H9 (cell line): ENCODE data around the gene LRIG3. TPM values are rescaled to one million over a fixed set of nuclear protein-coding genes. Genes with fewer than 3 reads are reported as not detected.

ENCODE experiments used
- DNase-seq: peaks from one replicate; pipeline ENCODE4 v3.0.0-alpha.2; 2017
- H2AFZ ChIP-seq: one replicate; pipeline ENCODE4 v1.6.1; 2013; ENCODE audit warnings: mild to moderate bottlenecking, low read length, control low read depth, moderate library complexity
- H2AK5ac ChIP-seq: 2 replicates; pipeline ENCODE4 v1.6.1; 2013; ENCODE audit warnings: low read length, control low read depth, mixed read lengths; ENCODE audit not compliant: insufficient read length
- H2BK120ac ChIP-seq: one replicate; pipeline ENCODE4 v1.6.1; 2013; ENCODE audit warnings: low read depth, mild to moderate bottlenecking, low read length, control low read depth, inconsistent platforms; ENCODE audit not compliant: poor library complexity, severe bottlenecking
- H2BK12ac ChIP-seq: 2 replicates; pipeline ENCODE4 v1.6.1; 2013; ENCODE audit warnings: low read length, control low read depth, mixed read lengths, low read depth; ENCODE audit not compliant: insufficient read length
- H2BK15ac ChIP-seq: 2 replicates; pipeline ENCODE4 v1.6.1; 2013; ENCODE audit warnings: low read depth, low read length, control low read depth
- H2BK20ac ChIP-seq: one replicate; pipeline ENCODE4 v1.6.1; 2013; ENCODE audit warnings: low read depth, mild to moderate bottlenecking, low read length, control low read depth, inconsistent platforms; ENCODE audit not compliant: poor library complexity, severe bottlenecking
- H2BK5ac ChIP-seq: 2 replicates; pipeline ENCODE4 v1.6.1; 2013; ENCODE audit warnings: low read length, control low read depth, mixed read lengths; ENCODE audit not compliant: insufficient read length
- H3K14ac ChIP-seq: 2 replicates; pipeline ENCODE4 v1.6.1; 2013; ENCODE audit warnings: low read length, control low read depth; ENCODE audit not compliant: insufficient read depth
- H3K18ac ChIP-seq: 2 replicates; pipeline ENCODE4 v1.6.1; 2013; ENCODE audit warnings: low read depth, mild to moderate bottlenecking, mixed read lengths, low read length, control low read depth; ENCODE audit not compliant: insufficient read length
- H3K23ac ChIP-seq: 2 replicates; pipeline ENCODE4 v1.6.1; 2013; ENCODE audit warnings: low read length, control low read depth, mixed read lengths, low read depth; ENCODE audit not compliant: insufficient read length
- H3K23me2 ChIP-seq: 2 replicates; pipeline ENCODE4 v1.6.1; 2013; ENCODE audit warnings: low read depth, mild to moderate bottlenecking, mixed read lengths, low read length, control low read depth; ENCODE audit not compliant: insufficient read length, poor library complexity, severe bottlenecking
- H3K27ac ChIP-seq: 2 replicates; pipeline ENCODE4 v1.5.1; 2013; ENCODE audit warnings: low read length, control low read depth, mixed read lengths, low read depth; ENCODE audit not compliant: insufficient read length
- H3K27me3 ChIP-seq: 2 replicates; pipeline ENCODE4 v1.6.1; 2013; ENCODE audit warnings: low read length, control low read depth, inconsistent platforms; ENCODE audit not compliant: insufficient read depth
- H3K4ac ChIP-seq: 2 replicates; pipeline ENCODE4 v1.6.1; 2013; ENCODE audit warnings: low read depth, mild to moderate bottlenecking, control low read depth, inconsistent platforms, low read length, moderate library complexity
- H3K4me1 ChIP-seq: 2 replicates; pipeline ENCODE4 v1.6.1; 2013; ENCODE audit warnings: low read length, control low read depth, inconsistent platforms; ENCODE audit not compliant: insufficient read depth
- H3K4me2 ChIP-seq: 2 replicates; pipeline ENCODE4 v1.6.1; 2013; ENCODE audit warnings: low read length, control low read depth, mixed read lengths; ENCODE audit not compliant: insufficient read length, insufficient read depth
- H3K56ac ChIP-seq: 2 replicates; pipeline ENCODE4 v1.6.1; 2013; ENCODE audit warnings: low read depth, mild to moderate bottlenecking, mixed read lengths, low read length, control low read depth; ENCODE audit not compliant: insufficient read length
- H3K79me1 ChIP-seq: 2 replicates; pipeline ENCODE4 v1.6.1; 2013; ENCODE audit warnings: low read depth, mild to moderate bottlenecking, moderate library complexity, low read length, control low read depth, inconsistent platforms; ENCODE audit not compliant: insufficient read depth, poor library complexity, severe bottlenecking
- H3K79me2 ChIP-seq: 2 replicates; pipeline ENCODE4 v1.6.1; 2013; ENCODE audit warnings: low read length, control low read depth, inconsistent platforms; ENCODE audit not compliant: insufficient read depth
- H3K9ac ChIP-seq: 2 replicates; pipeline ENCODE4 v1.6.1; 2013; ENCODE audit warnings: low read length, control low read depth, mixed read lengths; ENCODE audit not compliant: insufficient read length; ENCODE audit errors: extremely low read depth
- H3K9me3 ChIP-seq: one replicate; pipeline ENCODE4 v1.6.1; 2013; ENCODE audit warnings: low read depth, low read length, inconsistent platforms; ENCODE audit not compliant: control insufficient read depth
- H3T11ph ChIP-seq: one replicate; pipeline ENCODE4 v1.6.1; 2013; ENCODE audit warnings: mild to moderate bottlenecking, low read length, control low read depth, inconsistent platforms
- H4K20me1 ChIP-seq: one replicate; pipeline ENCODE4 v1.6.1; 2013; ENCODE audit not compliant: control insufficient read depth, insufficient read length, insufficient read depth
- H4K5ac ChIP-seq: 2 replicates; pipeline ENCODE4 v1.6.1; 2013; ENCODE audit warnings: low read depth, mild to moderate bottlenecking, mixed read lengths, low read length, control low read depth; ENCODE audit not compliant: insufficient read length
- H4K8ac ChIP-seq: replicated peaks from 2 replicates; pipeline ENCODE4 v1.6.1; 2013; ENCODE audit warnings: low read length, control low read depth, mixed read lengths, low read depth; ENCODE audit not compliant: insufficient read length
- H4K91ac ChIP-seq: 2 replicates; pipeline ENCODE4 v1.6.1; 2013; ENCODE audit warnings: low read depth, mild to moderate bottlenecking, moderate library complexity, mixed read lengths, low read length, control low read depth; ENCODE audit not compliant: insufficient read length
- H3K27ac Mint-ChIP-seq, 3 experiments: 2 replicates in 2 of 3; 3 replicates in 1 of 3; pipeline ENCODE4 v1.8.0; 2020 to 2021; ENCODE audit warnings: mixed read lengths in 3 of 3, mild to moderate bottlenecking in 1 of 3, moderate library complexity in 1 of 3
- H3K27me3 Mint-ChIP-seq: 2 replicates; pipeline ENCODE4 v1.8.0; 2021; ENCODE audit warnings: low read depth, mild to moderate bottlenecking, moderate library complexity, mixed read lengths
- H3K36me3 Mint-ChIP-seq, 3 experiments: 2 replicates in 2 of 3; 3 replicates in 1 of 3; pipeline ENCODE4 v1.8.0; 2020 to 2021; ENCODE audit warnings: low read depth in 3 of 3, mixed read lengths in 3 of 3; ENCODE audit not compliant: insufficient read depth in 1 of 3
- H3K4me1 Mint-ChIP-seq, 2 experiments: 2 replicates each; pipeline ENCODE4 v1.8.0; 2020; ENCODE audit warnings: mixed read lengths in 2 of 2
- H3K4me3 Mint-ChIP-seq, 2 experiments: 2 replicates in 1 of 2; 3 replicates in 1 of 2; pipeline ENCODE4 v1.8.0; 2020 to 2021; ENCODE audit warnings: mild to moderate bottlenecking in 2 of 2, mixed read lengths in 2 of 2, moderate library complexity in 1 of 2
- H3K9me3 Mint-ChIP-seq, 2 experiments: 2 replicates in 1 of 2; 3 replicates in 1 of 2; pipeline ENCODE4 v1.8.0; 2020; ENCODE audit warnings: mild to moderate bottlenecking in 2 of 2, mixed read lengths in 2 of 2, moderate library complexity in 1 of 2
- CTCF ChIP-seq: fragments of 200-600 bp; sonication (generic); conservative IDR thresholded peaks from 3 replicates; pipeline ENCODE4 v1.8.0; 2021; ENCODE audit warnings: antibody characterized with exemption, mild to moderate bottlenecking
- whole genome bisulfite sequencing: extraction: QIAGEN DNeasy Blood & Tissue Kit; methylation state at CpG from one replicate; pipeline ENCODE4 v1.1.7; 2013; ENCODE audit warnings: missing lambda C conversion rate, low lambda C conversion rate, mixed read lengths; ENCODE audit not compliant: insufficient read length; ENCODE audit errors: extremely low coverage; 5-methylcytosine and 5-hydroxymethylcytosine counted together
- total RNA-seq: library from RNA; stranded (reverse); gene quantifications from 2 replicates; pipeline ENCODE4 v1.2.1, GENCODE V29; 2021

The LRIG3 gene
- total RNA-seq, 1 experiment from 2014 or later: 10.9 TPM

GRCh38 chr12:58877243-58877743 is 43.0 kb downstream of the LRIG3 start:
- no peaks in the 10 kb centered on the region; the same call in 1 of the 2 replicates for H3K27me3 ChIP-seq
- no peak overlapping the region for H3K4me2 ChIP-seq
- no peak overlapping the region for H3K23ac ChIP-seq
- H3K27ac ChIP-seq: no peak overlapping the region
- Mint-ChIP-seq H3K27me3 (no peaks in the 10 kb centered on the region; the same call in 1 of the 2 replicates), H3K9me3 (no peaks in the 10 kb centered on the region), H3K4me3 (no peak overlapping the region), H3K4me1 (no peaks in the 10 kb centered on the region; a peak in 2 of 4 replicates), H3K36me3 (peaks cover 29 to 77% (median 72%) of the 10 kb centered on the region in 3 experiments; a peak in 6 of 7 replicates), H3K27ac (no peak overlapping the region)
- no peak overlapping the region for H4K5ac ChIP-seq
- H3T11ph ChIP-seq: no peak overlapping the region
- H2BK120ac ChIP-seq: no peak overlapping the region
- H3K56ac ChIP-seq: no peak overlapping the region
- H2BK20ac ChIP-seq: no peak overlapping the region
- no peak overlapping the region for H4K8ac ChIP-seq
- H3K4ac ChIP-seq: no peak overlapping the region
- no peaks in the 10 kb centered on the region for H3K23me2 ChIP-seq
- H2AK5ac ChIP-seq: no peak overlapping the region
- H3K9me3 ChIP-seq: no peaks in the 10 kb centered on the region
- no peak overlapping the region for H2BK15ac ChIP-seq
- no peak overlapping the region for H2AFZ ChIP-seq
- H2BK5ac ChIP-seq: no peak overlapping the region
- no peak overlapping the region for H3K9ac ChIP-seq
- no peak overlapping the region for H3K18ac ChIP-seq
- H3K4me1 ChIP-seq: no peaks in the 10 kb centered on the region
- no peak for DNase-seq
- no peaks in the 10 kb centered on the region for H4K20me1 ChIP-seq
- no peaks in the 10 kb centered on the region for H3K79me2 ChIP-seq
- no peak overlapping the region for H3K14ac ChIP-seq
- no peak overlapping the region for H4K91ac ChIP-seq
- WGBS: no CpG with 5 or more reads among the region's 15 CpGs
- no peak for TF ChIP-seq CTCF
- no peaks in the 10 kb centered on the region for H3K79me1 ChIP-seq
- H2BK12ac ChIP-seq: no peak overlapping the region
